ENCODE results near the gene EPC2. TPM values are rescaled to one million over a fixed set of nuclear protein-coding genes. Genes with fewer than 3 reads are reported as not detected.

EPC2 gene
- polyA plus RNA-seq, 1 of the 3 experiments (the other 2 are of a cell fraction): 8.8 TPM

- no peak overlapping the region for H3K9ac ChIP-seq
- H3K27ac ChIP-seq (ENCODE audit: low read depth in 2 of 2, low read length in 1 of 2): no peak overlapping the region
- no peaks in the 10 kb centered on the region for H3K4me1 ChIP-seq (ENCODE audit: control insufficient read depth in 1 of 2, insufficient read depth in 2 of 2, low read depth in 1 of 2, low read length in 1 of 2)
- H3K4me2 ChIP-seq: no peak overlapping the region
- no peak for DNase-seq
- no peaks in the 10 kb centered on the region for H3F3A ChIP-seq (replicated peaks; ENCODE audit: insufficient read depth)
- ChIA-PET CTCF (no interaction called here), POLR2A (no interaction called here)
- H3K9me2 ChIP-seq: no peaks in the 10 kb centered on the region
- no peaks in the 10 kb centered on the region for H3K9me3 ChIP-seq
- H3K36me3 ChIP-seq (replicated peaks in 1 of 2; ENCODE audit: control insufficient read depth in 1 of 2, insufficient read depth in 2 of 2, low read length in 1 of 2): no peaks in the 10 kb centered on the region
- 5% methylated on average over 3 of the region's 3 CpGs for WGBS (ENCODE audit: low lambda C conversion rate)
- H3K4me3 ChIP-seq (ENCODE audit: low read depth in 2 of 2, low read length in 1 of 2): no peak overlapping the region
- no peaks in the 10 kb centered on the region for H4K20me1 ChIP-seq (ENCODE audit: insufficient read depth)
- no peaks in the 10 kb centered on the region for H3K79me2 ChIP-seq (ENCODE audit: insufficient read depth)
- no peak overlapping the region for H2AFZ ChIP-seq (ENCODE audit: low read depth)
- TF ChIP-seq, protein P1, sequence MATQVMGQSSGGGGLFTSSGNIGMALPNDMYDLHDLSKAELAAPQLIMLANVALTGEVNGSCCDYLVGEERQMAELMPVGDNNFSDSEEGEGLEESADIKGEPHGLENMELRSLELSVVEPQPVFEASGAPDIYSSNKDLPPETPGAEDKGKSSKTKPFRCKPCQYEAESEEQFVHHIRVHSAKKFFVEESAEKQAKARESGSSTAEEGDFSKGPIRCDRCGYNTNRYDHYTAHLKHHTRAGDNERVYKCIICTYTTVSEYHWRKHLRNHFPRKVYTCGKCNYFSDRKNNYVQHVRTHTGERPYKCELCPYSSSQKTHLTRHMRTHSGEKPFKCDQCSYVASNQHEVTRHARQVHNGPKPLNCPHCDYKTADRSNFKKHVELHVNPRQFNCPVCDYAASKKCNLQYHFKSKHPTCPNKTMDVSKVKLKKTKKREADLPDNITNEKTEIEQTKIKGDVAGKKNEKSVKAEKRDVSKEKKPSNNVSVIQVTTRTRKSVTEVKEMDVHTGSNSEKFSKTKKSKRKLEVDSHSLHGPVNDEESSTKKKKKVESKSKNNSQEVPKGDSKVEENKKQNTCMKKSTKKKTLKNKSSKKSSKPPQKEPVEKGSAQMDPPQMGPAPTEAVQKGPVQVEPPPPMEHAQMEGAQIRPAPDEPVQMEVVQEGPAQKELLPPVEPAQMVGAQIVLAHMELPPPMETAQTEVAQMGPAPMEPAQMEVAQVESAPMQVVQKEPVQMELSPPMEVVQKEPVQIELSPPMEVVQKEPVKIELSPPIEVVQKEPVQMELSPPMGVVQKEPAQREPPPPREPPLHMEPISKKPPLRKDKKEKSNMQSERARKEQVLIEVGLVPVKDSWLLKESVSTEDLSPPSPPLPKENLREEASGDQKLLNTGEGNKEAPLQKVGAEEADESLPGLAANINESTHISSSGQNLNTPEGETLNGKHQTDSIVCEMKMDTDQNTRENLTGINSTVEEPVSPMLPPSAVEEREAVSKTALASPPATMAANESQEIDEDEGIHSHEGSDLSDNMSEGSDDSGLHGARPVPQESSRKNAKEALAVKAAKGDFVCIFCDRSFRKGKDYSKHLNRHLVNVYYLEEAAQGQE (IDR thresholded peaks at IDR 0.05; ENCODE audit: low read depth, low read length): no peak
- TF ChIP-seq USF1 (IDR thresholded peaks at IDR 0.05; ENCODE audit: borderline replicate concordance, low read depth): no peak
- no peak for TF ChIP-seq POLR2AphosphoS5 (IDR thresholded peaks at IDR 0.05; ENCODE audit: low read depth, low read length)
- no peak for TF ChIP-seq PBX3 (IDR thresholded peaks at IDR 0.05)
- TF ChIP-seq USF2 (IDR thresholded peaks at IDR 0.05; ENCODE audit: borderline replicate concordance, low read depth, low read length): no peak
- no peak for TF ChIP-seq YY1 (IDR thresholded peaks at IDR 0.05; ENCODE audit: low read depth)
- no peak for TF ChIP-seq MXI1 (IDR thresholded peaks at IDR 0.05; ENCODE audit: low read depth, low read length)
- no peaks in the 10 kb centered on the region; the same call in 1 of the 2 replicates for H3K27me3 ChIP-seq (ENCODE audit: insufficient read depth)
These were observed 41.0 kb upstream of the EPC2 start for GRCh38 chr2:148603562-148603920.

DNA sequence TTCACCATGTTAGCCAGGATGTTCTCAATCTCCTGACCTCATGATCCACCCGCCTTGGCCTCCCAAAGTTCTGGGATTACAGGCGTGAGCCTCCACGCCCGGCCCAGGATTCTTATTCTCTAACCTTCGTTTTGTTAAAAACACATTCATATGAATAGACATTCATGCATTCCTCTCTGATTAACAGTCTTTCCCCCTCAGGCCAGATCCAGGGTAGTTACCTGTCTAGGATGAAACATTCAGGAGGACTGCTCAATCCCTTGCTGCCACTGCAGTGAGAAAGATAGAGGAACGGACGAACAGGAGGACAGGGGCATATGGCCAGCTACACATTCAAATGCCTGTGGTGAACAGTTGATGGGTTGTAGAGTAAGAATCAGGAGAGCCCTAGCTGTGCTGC is 39.6 kb upstream of the EPC2 start:
- Histone ChIP-seq H3K27ac (ENCODE audit: low read depth in 2 of 2, low read length in 1 of 2) (no peak overlapping the region), H3K9me2 (no peaks in the 10 kb centered on the region), H3K4me3 (ENCODE audit: low read depth in 2 of 2, low read length in 1 of 2) (no peak overlapping the region), H3K27me3 (ENCODE audit: insufficient read depth) (no peaks in the 10 kb centered on the region), H2AFZ (ENCODE audit: low read depth) (no peak overlapping the region), H3K4me1 (ENCODE audit: control insufficient read depth in 1 of 2, insufficient read depth in 2 of 2, low read depth in 1 of 2, low read length in 1 of 2) (no peaks in the 10 kb centered on the region), H3K36me3 (replicated peaks in 1 of 2; ENCODE audit: control insufficient read depth in 1 of 2, insufficient read depth in 2 of 2, low read length in 1 of 2) (no peaks in the 10 kb centered on the region), H3K79me2 (ENCODE audit: insufficient read depth) (no peaks in the 10 kb centered on the region), H3K4me2 (no peak overlapping the region), H3F3A (replicated peaks; ENCODE audit: insufficient read depth) (no peaks in the 10 kb centered on the region), H3K9me3 (no peaks in the 10 kb centered on the region), H3K9ac (no peak overlapping the region), H4K20me1 (ENCODE audit: insufficient read depth) (no peaks in the 10 kb centered on the region)
- ChIA-PET POLR2A (no interaction called here), CTCF (no interaction called here)
- no peak for DNase-seq
- WGBS (ENCODE audit: low lambda C conversion rate): 60% methylated on average over 7 of the region's 7 CpGs
- TF ChIP-seq TAF1 (IDR thresholded peaks at IDR 0.05; ENCODE audit: borderline replicate concordance, low read depth, low read length) (no peak), CTCF (IDR thresholded peaks at IDR 0.05) (no peak), CHD2 (IDR thresholded peaks at IDR 0.05; ENCODE audit: low read length, partially characterized antibody) (no peak), USF1 (IDR thresholded peaks at IDR 0.05; ENCODE audit: borderline replicate concordance, low read depth) (no peak), RCOR1 (IDR thresholded peaks at IDR 0.05; ENCODE audit: low read length) (no peak)
- TF ChIP-seq, protein P1 (IDR thresholded peaks at IDR 0.05; ENCODE audit: low read depth, low read length): no peak
